Stimulated activated naive CD8-positive, alpha-beta T cell treated with anti-CD3 and anti-CD28 coated beads, Interleukin-15, Interleukin-2, amounts not matched to agents 100 ng/mL and 50 ng/mL, for 24 hours (primary cell): ENCODE results near the gene TM9SF2.

Experiments
- H3K27ac Mint-ChIP-seq: one replicate; pipeline ENCODE4 v1.8.0; 2021; ENCODE audit warnings: mild to moderate bottlenecking, mixed read lengths
- H3K27me3 Mint-ChIP-seq: one replicate; pipeline ENCODE4 v1.8.0; 2021; ENCODE audit warnings: mixed read lengths
- H3K36me3 Mint-ChIP-seq: one replicate; pipeline ENCODE4 v1.8.0; 2021; ENCODE audit warnings: low read depth, mixed read lengths
- H3K4me1 Mint-ChIP-seq: one replicate; pipeline ENCODE4 v1.8.0; 2021; ENCODE audit warnings: low read depth, mixed read lengths
- H3K4me3 Mint-ChIP-seq: one replicate; pipeline ENCODE4 v1.8.0; 2021; ENCODE audit warnings: mild to moderate bottlenecking, mixed read lengths
- H3K9me3 Mint-ChIP-seq: one replicate; pipeline ENCODE4 v1.8.0; 2021; ENCODE audit warnings: mixed read lengths

The TM9SF2 gene

GRCh38 chr13:99507054-99507453 is 5.8 kb downstream of the TM9SF2 start:
- Mint-ChIP-seq H3K4me1 (peaks cover 91% of the 10 kb centered on the region), H3K9me3 (peaks cover 6% of the 10 kb centered on the region), H3K27me3 (no peaks in the 10 kb centered on the region), H3K27ac (peak overlapping the region; percentile 38), H3K36me3 (peaks cover 47% of the 10 kb centered on the region), H3K4me3 (no peak overlapping the region)

- Mint-ChIP-seq H3K9me3 (peaks cover 6% of the 10 kb centered on the region), H3K4me1 (peaks cover 91% of the 10 kb centered on the region), H3K27ac (peak overlapping the region; percentile 64), H3K36me3 (peaks cover 47% of the 10 kb centered on the region), H3K27me3 (no peaks in the 10 kb centered on the region), H3K4me3 (no peak overlapping the region)
Measured at GRCh38 chr13:99507551-99507950, 6.3 kb downstream of the TM9SF2 start.

- no peak overlapping the region for H3K4me3 Mint-ChIP-seq
Measured at GRCh38 chr13:99507986-99508385, 6.7 kb downstream of the TM9SF2 start.

GRCh38 chr13:99509479-99509878 is 8.2 kb downstream of the TM9SF2 start:
- Mint-ChIP-seq H3K36me3 (peaks cover 53% of the 10 kb centered on the region), H3K9me3 (peaks cover 6% of the 10 kb centered on the region), H3K27ac (no peak overlapping the region), H3K4me1 (peaks cover 90% of the 10 kb centered on the region), H3K27me3 (no peaks in the 10 kb centered on the region), H3K4me3 (no peak overlapping the region)

More at GRCh38 chr13:99507986-99508385, 6.7 kb downstream of the TM9SF2 start:
- H3K4me1 Mint-ChIP-seq = peaks cover 91% of the 10 kb centered on the region
- peak overlapping the region; percentile 64 for H3K27ac Mint-ChIP-seq
- peaks cover 48% of the 10 kb centered on the region for H3K36me3 Mint-ChIP-seq
- H3K27me3 Mint-ChIP-seq = no peaks in the 10 kb centered on the region
- peaks cover 6% of the 10 kb centered on the region for H3K9me3 Mint-ChIP-seq

GRCh38 chr13:99514801-99515200 is 13.5 kb downstream of the TM9SF2 start:
- Mint-ChIP-seq H3K4me1 (peaks cover 62% of the 10 kb centered on the region), H3K4me3 (no peak overlapping the region), H3K9me3 (no peaks in the 10 kb centered on the region), H3K36me3 (peaks cover 34% of the 10 kb centered on the region), H3K27me3 (no peaks in the 10 kb centered on the region), H3K27ac (peak overlapping the region; percentile 60)

GRCh38 chr13:99516153-99516929 is 15.1 kb downstream of the TM9SF2 start:
- no peak overlapping the region for H3K27ac Mint-ChIP-seq
- H3K4me1 Mint-ChIP-seq = peaks cover 47% of the 10 kb centered on the region
- H3K36me3 Mint-ChIP-seq = peaks cover 33% of the 10 kb centered on the region
- no peaks in the 10 kb centered on the region for H3K9me3 Mint-ChIP-seq
- H3K27me3 Mint-ChIP-seq = no peaks in the 10 kb centered on the region
- no peak overlapping the region for H3K4me3 Mint-ChIP-seq

- peaks cover 41% of the 10 kb centered on the region for H3K36me3 Mint-ChIP-seq
Measured at GRCh38 chr13:99517577-99517976, 16.3 kb downstream of the TM9SF2 start.

GRCh38 chr13:99517984-99518383 is 16.7 kb downstream of the TM9SF2 start:
- no peak overlapping the region for H3K27ac Mint-ChIP-seq
- H3K36me3 Mint-ChIP-seq = peaks cover 43% of the 10 kb centered on the region
- H3K4me1 Mint-ChIP-seq = peaks cover 33% of the 10 kb centered on the region
- no peaks in the 10 kb centered on the region for H3K9me3 Mint-ChIP-seq
- no peak overlapping the region for H3K4me3 Mint-ChIP-seq
- H3K27me3 Mint-ChIP-seq = no peaks in the 10 kb centered on the region

More at GRCh38 chr13:99517577-99517976, 16.3 kb downstream of the TM9SF2 start:
- Mint-ChIP-seq H3K27me3 (no peaks in the 10 kb centered on the region), H3K9me3 (no peaks in the 10 kb centered on the region), H3K4me1 (peaks cover 36% of the 10 kb centered on the region), H3K4me3 (no peak overlapping the region), H3K27ac (no peak overlapping the region)

- H3K36me3 Mint-ChIP-seq = peaks cover 72% of the 10 kb centered on the region
- no peak overlapping the region for H3K27ac Mint-ChIP-seq
- H3K4me1 Mint-ChIP-seq = peaks cover 36% of the 10 kb centered on the region
- no peak overlapping the region for H3K4me3 Mint-ChIP-seq
- no peaks in the 10 kb centered on the region for H3K27me3 Mint-ChIP-seq
- peaks cover 5% of the 10 kb centered on the region for H3K9me3 Mint-ChIP-seq
Measured at GRCh38 chr13:99522298-99522697, 21.0 kb downstream of the TM9SF2 start.

- Mint-ChIP-seq H3K27me3 (no peaks in the 10 kb centered on the region), H3K9me3 (peaks cover 5% of the 10 kb centered on the region), H3K36me3 (peaks cover 71% of the 10 kb centered on the region), H3K27ac (no peak overlapping the region), H3K4me1 (peaks cover 36% of the 10 kb centered on the region), H3K4me3 (no peak overlapping the region)
Measured at GRCh38 chr13:99523838-99524237, 22.6 kb downstream of the TM9SF2 start.

- Mint-ChIP-seq H3K27ac (peak overlapping the region; percentile 27), H3K4me3 (no peak overlapping the region), H3K27me3 (no peaks in the 10 kb centered on the region), H3K9me3 (peaks cover 5% of the 10 kb centered on the region), H3K36me3 (peaks cover 70% of the 10 kb centered on the region), H3K4me1 (peaks cover 36% of the 10 kb centered on the region)
Measured at GRCh38 chr13:99525967-99526366, 24.7 kb downstream of the TM9SF2 start.

GRCh38 chr13:99526549-99526948 is 25.3 kb downstream of the TM9SF2 start:
- H3K36me3 Mint-ChIP-seq = peaks cover 70% of the 10 kb centered on the region
- peaks cover 36% of the 10 kb centered on the region for H3K4me1 Mint-ChIP-seq
- no peaks in the 10 kb centered on the region for H3K27me3 Mint-ChIP-seq
- H3K9me3 Mint-ChIP-seq = peaks cover 5% of the 10 kb centered on the region
- no peak overlapping the region for H3K4me3 Mint-ChIP-seq
- peak overlapping the region; percentile 42 for H3K27ac Mint-ChIP-seq

GRCh38 chr13:99527301-99527700 is 26.0 kb downstream of the TM9SF2 start:
- Mint-ChIP-seq H3K36me3 (peaks cover 70% of the 10 kb centered on the region), H3K27me3 (no peaks in the 10 kb centered on the region), H3K4me1 (peaks cover 36% of the 10 kb centered on the region), H3K9me3 (peaks cover 5% of the 10 kb centered on the region), H3K27ac (no peak overlapping the region), H3K4me3 (no peak overlapping the region)

- H3K4me3 Mint-ChIP-seq = no peak overlapping the region
- H3K27me3 Mint-ChIP-seq = no peaks in the 10 kb centered on the region
- H3K27ac Mint-ChIP-seq = no peak overlapping the region
- H3K4me1 Mint-ChIP-seq = peaks cover 30% of the 10 kb centered on the region
- peaks cover 65% of the 10 kb centered on the region for H3K36me3 Mint-ChIP-seq
- H3K9me3 Mint-ChIP-seq = peaks cover 5% of the 10 kb centered on the region
Measured at GRCh38 chr13:99528547-99528946, 27.3 kb downstream of the TM9SF2 start.

GRCh38 chr13:99536023-99536422 is 34.8 kb downstream of the TM9SF2 start:
- H3K9me3 Mint-ChIP-seq = no peaks in the 10 kb centered on the region
- H3K36me3 Mint-ChIP-seq = peaks cover 57% of the 10 kb centered on the region
- no peak overlapping the region for H3K4me3 Mint-ChIP-seq
- peaks cover 14% of the 10 kb centered on the region for H3K4me1 Mint-ChIP-seq
- no peaks in the 10 kb centered on the region for H3K27me3 Mint-ChIP-seq
- no peak overlapping the region for H3K27ac Mint-ChIP-seq

- no peaks in the 10 kb centered on the region for H3K27me3 Mint-ChIP-seq
- peak overlapping the region; percentile 53 for H3K27ac Mint-ChIP-seq
- peaks cover 59% of the 10 kb centered on the region for H3K36me3 Mint-ChIP-seq
- H3K4me1 Mint-ChIP-seq = peaks cover 34% of the 10 kb centered on the region
- H3K4me3 Mint-ChIP-seq = no peak overlapping the region
- no peaks in the 10 kb centered on the region for H3K9me3 Mint-ChIP-seq
Measured at GRCh38 chr13:99540530-99540929, 39.3 kb downstream of the TM9SF2 start.
